HCT116 (cell line): ENCODE data around the gene KDM7A. TPM values are rescaled to one million over a fixed set of nuclear protein-coding genes. Genes with fewer than 3 reads are reported as not detected.

Source experiments
- ATAC-seq: fragments of 200-7000 bp; cut with Tn5 transposase; 2 replicates; pipeline ENCODE4 v1.9.1; 2020; ENCODE audit warnings: mild to moderate bottlenecking, moderate library complexity
- BruUV-seq: library from RNA; stranded (reverse); fragments of 400-500 nt; replicated peaks from 2 replicates; lab custom pipeline; 2021; lab: Mats Ljungman, UMichigan
- CTCF ChIA-PET: fragments of 300-600 bp; sonication (Branson Sonifier 250); formaldehyde crosslinking; loops from one replicate; lab custom pipeline; 2021; ENCODE audit warnings: antibody characterized with exemption; lab: Charles Lee
- POLR2A ChIA-PET: fragments of 300-600, 350-600 bp; sonication (Branson Sonifier 250); formaldehyde crosslinking; loops from one replicate; lab custom pipeline; 2021; ENCODE audit warnings: antibody characterized with exemption; lab: Charles Lee
- RAD21 ChIA-PET, 2 experiments: fragments of 300-600 bp; sonication (Branson Sonifier 250); formaldehyde crosslinking; loops; one replicate each; lab custom pipeline; 2023; ENCODE audit warnings: low total read pairs in 2 of 2; ENCODE audit not compliant: uncharacterized antibody in 2 of 2, unreplicated experiment in 2 of 2, low non-redundant PET in 1 of 2; lab: Charles Lee
- DNase-seq: peaks from one replicate; pipeline ENCODE4 v3.0.0-alpha.2; 2010; ENCODE audit warnings: low read depth, low spot score
- H2AFZ ChIP-seq: fragments of 200-600 bp; shearing (Covaris generic), sonication (generic); 2 replicates; pipeline ENCODE4 v1.6.1; 2017; ENCODE audit warnings: low read depth, mixed run types, mixed read lengths, antibody characterized with exemption, low read length; ENCODE audit not compliant: poor library complexity, severe bottlenecking
- H3K27ac ChIP-seq: 2 replicates; pipeline ENCODE4 v1.5.1; 2012; ENCODE audit warnings: low read depth, low read length
- H3K27me3 ChIP-seq: fragments of 200-600 bp; sonication (generic); 2 replicates; pipeline ENCODE4 v1.6.1; 2016; ENCODE audit warnings: mixed run types, low read length, mixed read lengths; ENCODE audit not compliant: insufficient read depth
- H3K36me3 ChIP-seq, 2 experiments: fragments of 200-500 bp in 1 of 2; fragments of 200-600 bp in 1 of 2; sonication (Bioruptor generic) in 1 of 2; sonication (generic) in 1 of 2; 2 replicates each; pipeline versions ENCODE4 v1.5.1 to v1.6.1; 2014 to 2016; ENCODE audit warnings: low read length in 2 of 2, inconsistent platforms in 1 of 2, mixed read lengths in 1 of 2, mixed run types in 1 of 2; ENCODE audit not compliant: insufficient read depth in 2 of 2, control insufficient read depth in 1 of 2
- H3K4me1 ChIP-seq, 2 experiments: fragments of 200-600 bp in 1 of 2; sonication (generic) in 1 of 2; 2 replicates each; pipeline versions ENCODE4 v1.5.1 to v1.6.1; 2012 to 2017; ENCODE audit warnings: low read length in 2 of 2, inconsistent platforms in 1 of 2, mild to moderate bottlenecking in 1 of 2, mixed read lengths in 1 of 2, mixed run types in 1 of 2, moderate library complexity in 1 of 2; ENCODE audit not compliant: insufficient read depth in 2 of 2, control insufficient read depth in 1 of 2
- H3K4me2 ChIP-seq: fragments of 200-600 bp; sonication (generic); 2 replicates; pipeline ENCODE4 v1.6.1; 2017; ENCODE audit warnings: mixed run types, low read length, mixed read lengths
- H3K4me3 ChIP-seq, 2 experiments: fragments of 200-600 bp in 1 of 2; sonication (generic) in 1 of 2; replicated peaks in 1 of 2; 2 replicates each; pipeline ENCODE4 v1.5.1; 2011 to 2016; ENCODE audit warnings: low read length in 2 of 2, control low read depth in 1 of 2, low read depth in 1 of 2, mild to moderate bottlenecking in 1 of 2, mixed read lengths in 1 of 2, mixed run types in 1 of 2
- H3K79me2 ChIP-seq: fragments of 200-600 bp; sonication (generic); 2 replicates; pipeline ENCODE4 v1.6.1; 2017; ENCODE audit warnings: mild to moderate bottlenecking, mixed run types, low read length, moderate library complexity, mixed read lengths; ENCODE audit not compliant: insufficient read depth
- H3K9ac ChIP-seq: fragments of 200-600 bp; sonication (generic); 2 replicates; pipeline ENCODE4 v1.6.1; 2016; ENCODE audit warnings: low read length, mixed read lengths
- H3K9me2 ChIP-seq: fragments of 200-600 bp; sonication (generic), shearing (Covaris generic); 2 replicates; pipeline ENCODE4 v1.6.1; 2017; ENCODE audit warnings: mixed run types, mild to moderate bottlenecking, moderate library complexity; ENCODE audit not compliant: insufficient read depth
- H3K9me3 ChIP-seq, 2 experiments: fragments of 200-500 bp in 1 of 2; fragments of 200-600 bp in 1 of 2; sonication (Bioruptor generic) in 1 of 2; sonication (generic) in 1 of 2; 2 replicates each; pipeline ENCODE4 v1.6.1; 2014 to 2017; ENCODE audit warnings: low read length in 2 of 2, mixed read lengths in 2 of 2, inconsistent platforms in 1 of 2, low read depth in 1 of 2, mild to moderate bottlenecking in 1 of 2, mixed run types in 1 of 2, moderate library complexity in 1 of 2; ENCODE audit not compliant: control insufficient read depth in 1 of 2, insufficient read depth in 1 of 2
- H4K20me1 ChIP-seq: fragments of 200-600 bp; sonication (generic), shearing (Covaris generic); 2 replicates; pipeline ENCODE4 v1.6.1; 2017; ENCODE audit warnings: mixed run types, mild to moderate bottlenecking, moderate library complexity; ENCODE audit not compliant: insufficient read depth
- ELF1 ChIP-seq: IDR thresholded peaks from 2 replicates; pipeline ENCODE4 v1.6.1; 2012; ENCODE audit warnings: low read depth, borderline replicate concordance
- EZH2 ChIP-seq: fragments of 200-600 bp; sonication (generic); IDR thresholded peaks from 2 replicates; pipeline ENCODE4 v1.6.1; 2017; ENCODE audit warnings: antibody characterized with exemption, mixed run types
- POLR2A ChIP-seq: IDR thresholded peaks from 2 replicates; pipeline ENCODE4 v1.7.0; 2011; ENCODE audit warnings: borderline replicate concordance; ENCODE audit not compliant: insufficient read depth, insufficient read length; ENCODE audit errors: extremely low read depth
- RAD21 ChIP-seq: IDR thresholded peaks from 2 replicates; pipeline ENCODE4 v1.6.1; 2012; ENCODE audit warnings: low read depth, mild to moderate bottlenecking
- REST ChIP-seq: IDR thresholded peaks from 2 replicates; pipeline ENCODE4 v1.6.1; 2012; ENCODE audit warnings: low read depth
- SP1 ChIP-seq: IDR thresholded peaks from 2 replicates; pipeline ENCODE4 v1.6.1; 2012; ENCODE audit warnings: low read depth
- TCF7L2 ChIP-seq: IDR thresholded peaks from 2 replicates; pipeline ENCODE4 v1.7.0; 2011; ENCODE audit warnings: borderline replicate concordance, inconsistent platforms; ENCODE audit not compliant: insufficient read depth, insufficient read length; ENCODE audit errors: extremely low read depth
- YY1 ChIP-seq: IDR thresholded peaks from 2 replicates; pipeline ENCODE4 v1.6.1; 2011; ENCODE audit warnings: low read length, low read depth, moderate library complexity, mild to moderate bottlenecking; ENCODE audit not compliant: insufficient replicate concordance; ENCODE audit errors: extremely low read depth
- intact Hi-C: fragments of 100-400 bp; cut with micrococcal nuclease; formaldehyde crosslinking; loops from 2 replicates; pipeline ENCODE4 v1.10.0; 2022
- total RNA-seq: library from RNA; stranded (reverse); gene quantifications from one replicate; pipeline ENCODE4 v1.2.1, GENCODE V29; 2021; ENCODE audit not compliant: unreplicated experiment
- TF ChIP-seq, protein P1 (sequence below): IDR thresholded peaks from 2 replicates; pipeline ENCODE4 v1.6.1; 2012

Gene KDM7A
- total RNA-seq, 1 experiment from 2014 or later, result 11.6 TPM

DNA sequence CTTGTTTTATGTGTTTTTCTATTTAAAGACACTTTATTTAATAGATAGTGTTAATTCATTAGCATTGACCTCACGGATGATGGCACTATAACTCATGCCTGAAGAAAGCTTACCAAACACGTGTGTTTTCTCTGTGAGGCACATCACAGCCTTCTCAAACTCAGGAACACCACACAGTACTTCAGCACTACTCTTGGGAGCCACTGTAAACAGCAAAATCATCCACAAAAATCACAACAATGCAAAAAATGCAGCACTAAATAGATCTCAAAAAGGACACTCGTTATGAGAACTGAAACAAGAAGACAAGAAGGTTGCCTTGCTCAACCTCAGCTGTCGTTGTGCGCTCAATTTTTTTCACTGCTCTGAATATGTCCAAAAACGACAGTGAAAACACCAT lies 102.0 kb downstream of the KDM7A start (continued):
- TF ChIP-seq, protein P1, sequence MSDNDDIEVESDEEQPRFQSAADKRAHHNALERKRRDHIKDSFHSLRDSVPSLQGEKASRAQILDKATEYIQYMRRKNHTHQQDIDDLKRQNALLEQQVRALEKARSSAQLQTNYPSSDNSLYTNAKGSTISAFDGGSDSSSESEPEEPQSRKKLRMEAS, result no peak
- TF ChIP-seq ELF1, result no peak
- TF ChIP-seq EZH2, result no peak
- no peak for TF ChIP-seq YY1
- no peak for TF ChIP-seq SP1
- TF ChIP-seq, all 23 proteins: peak for 0

- ATAC-seq, result no peak
These were observed 106.2 kb downstream of the KDM7A start for GRCh38 chr7:140070546-140070945.

DNA sequence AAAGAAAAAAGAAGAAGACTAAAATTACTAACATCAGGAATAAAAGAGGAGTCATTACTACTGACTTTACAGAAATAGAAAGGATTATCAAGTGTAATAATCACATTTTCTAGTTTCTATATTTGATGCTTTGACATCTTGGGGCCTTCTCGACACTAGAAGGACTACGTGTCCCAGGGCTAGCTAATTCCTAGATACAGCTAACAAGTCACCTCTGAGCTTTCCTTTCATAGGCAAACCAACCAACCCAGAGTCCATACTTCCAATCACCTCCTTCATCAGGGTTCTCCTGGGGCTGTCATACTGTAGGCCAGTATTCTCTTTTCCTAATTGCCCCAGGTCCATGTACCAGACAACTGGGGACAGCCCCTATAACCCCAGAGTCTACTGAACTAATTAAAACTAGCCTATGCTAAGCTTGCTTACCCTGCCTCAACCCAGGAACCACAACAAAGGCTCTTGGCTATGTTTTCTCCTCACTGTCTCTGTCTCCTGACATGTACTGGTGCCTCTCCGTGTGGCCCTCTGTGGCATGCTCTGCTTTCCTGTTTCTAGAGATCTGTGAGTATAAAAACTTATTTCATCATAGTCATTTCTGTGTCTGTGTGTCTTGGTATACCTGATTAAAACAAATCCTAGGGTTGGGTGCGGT lies 107.4 kb downstream of the KDM7A start:
- ATAC-seq (no peak), DNase-seq (no peak)
- POLR2A ChIA-PET, result no interaction called here
- intact Hi-C loops, result no loop called here
- Histone ChIP-seq H3K27me3 (no peaks in the 10 kb centered on the region), H3K27ac (no peak overlapping the region), H3K9ac (no peak overlapping the region), H3K79me2 (no peaks in the 10 kb centered on the region), H3K4me1 (no peaks in the 10 kb centered on the region), H2AFZ (no peak overlapping the region), H4K20me1 (no peaks in the 10 kb centered on the region), H3K9me2 (no peaks in the 10 kb centered on the region), H3K4me3 (no peak overlapping the region), H3K9me3 (peaks cover 0 to 9% of the 10 kb centered on the region in 2 experiments; a peak in 1 of 4 replicates), H3K4me2 (no peak overlapping the region), H3K36me3 (no peaks in the 10 kb centered on the region)
- BruUV-seq, result no TSS peak
- RAD21 ChIA-PET, result no interaction called here
- CTCF ChIA-PET, result no interaction called here
- TF ChIP-seq, protein P1, result no peak
- no peak for TF ChIP-seq POLR2A
- no peak for TF ChIP-seq EZH2
- TF ChIP-seq RAD21, result no peak
- no peak for TF ChIP-seq TCF7L2
- TF ChIP-seq REST, result no peak

More at GRCh38 chr7:140070546-140070945, 106.2 kb downstream of the KDM7A start:
- CTCF ChIA-PET, result no interaction called here
- BruUV-seq, result no TSS peak
- Histone ChIP-seq H2AFZ (no peak overlapping the region), H3K9me3 (peaks cover 0 to 9% of the 10 kb centered on the region in 2 experiments; a peak in 1 of 4 replicates), H3K4me3 (no peak overlapping the region), H3K9me2 (no peaks in the 10 kb centered on the region), H3K27me3 (no peaks in the 10 kb centered on the region), H3K9ac (no peak overlapping the region), H3K36me3 (no peaks in the 10 kb centered on the region), H3K79me2 (no peaks in the 10 kb centered on the region), H3K27ac (no peak overlapping the region), H4K20me1 (no peaks in the 10 kb centered on the region)
- RAD21 ChIA-PET, result no interaction called here
- intact Hi-C loops, result no loop called here
- POLR2A ChIA-PET, result no interaction called here
- DNase-seq, result no peak
- TF ChIP-seq, protein P1, result no peak
- TF ChIP-seq, all 23 proteins: peak for 0
- H3K4me1 ChIP-seq, result no peaks in the 10 kb centered on the region
- H3K4me2 ChIP-seq, result no peak overlapping the region
